Activated CD8-positive, alpha-beta T cell treated with anti-CD3 and anti-CD28 coated beads for 36 hours (primary cell): Measurements from ENCODE around the gene LEAP2. TPM values are rescaled to one million over a fixed set of nuclear protein-coding genes. Genes with fewer than 3 reads are reported as not detected.

Experiments
- ATAC-seq: fragments of 200-7000 bp; cut with Tn5 transposase; one replicate; pipeline ENCODE4 v1.10.0; 2021; ENCODE audit warnings: mild to moderate bottlenecking, moderate library complexity
- CTCF ChIA-PET: fragments of 350-600 bp; sonication (Branson Sonifier 250); formaldehyde crosslinking; loops from one replicate; lab custom pipeline; 2021; ENCODE audit warnings: antibody characterized with exemption; lab: Charles Lee
- POLR2A ChIA-PET: fragments of 350-600 bp; sonication (Branson Sonifier 250); formaldehyde crosslinking; loops from one replicate; lab custom pipeline; 2021; ENCODE audit warnings: antibody characterized with exemption; lab: Charles Lee
- DNase-seq: peaks from one replicate; pipeline ENCODE4 v3.0.0-alpha.2; 2020
- H3K27ac Mint-ChIP-seq: one replicate; pipeline ENCODE4 v1.8.0; 2021; ENCODE audit warnings: mild to moderate bottlenecking, mixed read lengths
- H3K27me3 Mint-ChIP-seq: one replicate; pipeline ENCODE4 v1.8.0; 2021; ENCODE audit warnings: mixed read lengths
- H3K36me3 Mint-ChIP-seq: one replicate; pipeline ENCODE4 v1.8.0; 2021; ENCODE audit warnings: low read depth, mixed read lengths
- H3K4me1 Mint-ChIP-seq: one replicate; pipeline ENCODE4 v1.8.0; 2021; ENCODE audit warnings: low read depth, mixed read lengths
- H3K4me3 Mint-ChIP-seq: one replicate; pipeline ENCODE4 v1.8.0; 2021; ENCODE audit warnings: mild to moderate bottlenecking, moderate library complexity, mixed read lengths
- H3K9me3 Mint-ChIP-seq: one replicate; pipeline ENCODE4 v1.8.0; 2021; ENCODE audit warnings: mixed read lengths
- CTCF ChIP-seq: fragments of 200-600 bp; IDR thresholded peaks from one replicate; pipeline ENCODE4 v1.8.0; 2022; ENCODE audit warnings: antibody characterized with exemption, mild to moderate bottlenecking
- intact Hi-C: fragments of 100-400 bp; cut with micrococcal nuclease; formaldehyde crosslinking; loops from one replicate; pipeline ENCODE4 v1.10.0; 2022
- total RNA-seq, 2 experiments: library from RNA; stranded (reverse); gene quantifications; one replicate each; pipeline ENCODE4 v1.2.3, GENCODE V29; 2021

LEAP2 gene
- total RNA-seq, 2 experiments from 2014 or later: 3.0 to 3.5 TPM

DNA sequence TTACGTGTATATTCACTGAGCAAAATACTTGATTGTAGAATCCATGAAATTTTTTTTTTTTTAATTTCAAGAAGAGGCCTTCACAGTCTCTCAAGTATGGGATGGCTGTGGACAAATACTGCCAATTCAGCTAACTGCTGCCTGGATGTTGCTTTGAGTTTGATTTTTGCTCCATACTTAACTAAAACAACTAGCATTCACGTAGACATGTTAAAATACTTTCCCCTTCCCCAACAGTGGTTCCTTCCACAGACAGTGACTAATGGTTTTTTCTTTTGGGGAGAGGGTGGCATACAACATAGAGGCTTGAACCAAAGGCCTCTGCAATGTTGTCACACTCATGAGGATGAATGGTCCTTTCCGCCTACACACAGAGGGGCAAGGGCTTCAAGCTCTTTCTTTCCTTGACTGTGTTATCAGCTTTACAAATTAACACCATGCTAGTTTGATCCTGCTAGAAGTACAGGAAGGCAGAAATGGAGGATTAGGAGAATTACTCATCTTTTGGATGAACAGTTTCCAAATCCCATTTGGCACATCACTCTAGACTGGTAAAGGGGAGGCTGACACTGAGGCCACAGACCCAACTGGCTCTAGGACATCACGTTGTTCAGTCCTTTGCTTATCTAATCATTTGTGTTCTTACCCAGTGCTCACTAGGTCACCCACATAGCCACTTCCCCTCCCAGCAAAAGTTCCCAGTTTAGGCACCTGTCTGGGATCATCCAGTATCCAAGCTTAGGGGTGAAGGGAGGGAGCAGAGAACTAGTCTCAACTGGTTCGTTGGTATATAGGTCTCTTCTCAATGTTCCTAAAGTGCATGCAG, 1.8 kb upstream of the LEAP2 start:
- DNase-seq (no peak), ATAC-seq (no peak)
- Mint-ChIP-seq H3K9me3 (no peaks in the 10 kb centered on the region), H3K27ac (peak overlapping the region; percentile 11), H3K4me3 (no peak overlapping the region), H3K4me1 (peaks cover 21% of the 10 kb centered on the region), H3K27me3 (no peaks in the 10 kb centered on the region), H3K36me3 (peaks cover 30% of the 10 kb centered on the region)
- ChIA-PET CTCF (interaction anchor here (3.9 kb wide), 1 partner anchor 11 kb away, joined by 23 read pairs; no protein-coding TSS in a partner anchor), POLR2A (interaction anchor here (1.2 kb wide), 2 partner anchors 12 to 18 kb away, joined by 3 to 4 read pairs; no protein-coding TSS in a partner anchor)
- intact Hi-C loops: no loop called here
- no peak for TF ChIP-seq CTCF

DNA sequence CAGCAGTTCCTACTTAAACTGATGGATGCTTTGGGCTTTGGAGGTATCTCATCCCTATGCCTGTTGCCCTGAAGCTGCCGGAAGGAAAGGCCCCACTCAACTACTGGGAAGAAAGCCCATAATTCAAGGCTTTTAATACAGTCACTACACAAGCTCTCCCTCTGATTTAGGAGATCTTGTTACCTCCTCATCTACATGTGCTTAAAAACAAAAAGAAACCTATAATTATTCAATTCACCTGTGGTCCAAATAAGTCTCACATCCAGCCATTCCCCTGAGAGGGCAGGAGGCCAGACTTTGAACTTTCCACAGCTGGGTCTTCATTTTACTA, 715 bp upstream of the LEAP2 start:
- DNase-seq: no peak
- Mint-ChIP-seq H3K9me3 (no peaks in the 10 kb centered on the region), H3K4me1 (peaks cover 14% of the 10 kb centered on the region), H3K4me3 (no peak overlapping the region), H3K36me3 (peaks cover 21% of the 10 kb centered on the region), H3K27ac (no peak overlapping the region), H3K27me3 (no peaks in the 10 kb centered on the region)
- no peak for TF ChIP-seq CTCF
- ChIA-PET POLR2A (interaction anchor here (0.8 to 1.2 kb wide), 3 partner anchors 11 to 17 kb away, joined by 3 to 4 read pairs (median 3); no protein-coding TSS in a partner anchor), CTCF (interaction anchor here (3.9 kb wide), 1 partner anchor 10 kb away, joined by 23 read pairs; no protein-coding TSS in a partner anchor)
- intact Hi-C loops: no loop called here
- no peak for ATAC-seq

- POLR2A ChIA-PET: interaction anchor here (0.5 kb wide), 1 partner anchor 179 kb away, joined by 3 read pairs; no protein-coding TSS in a partner anchor
- H3K27me3 Mint-ChIP-seq: no peaks in the 10 kb centered on the region
- no peak overlapping the region for H3K4me3 Mint-ChIP-seq
- CTCF ChIA-PET: interaction anchor here (0.7 kb wide), 1 partner anchor 9 kb away, joined by 3 read pairs; no protein-coding TSS in a partner anchor
- H3K27ac Mint-ChIP-seq: no peak overlapping the region
- intact Hi-C loops: no loop called here
- ATAC-seq (no peak), DNase-seq (no peak)
- H3K9me3 Mint-ChIP-seq: no peaks in the 10 kb centered on the region
- H3K4me1 Mint-ChIP-seq: peaks cover 2% of the 10 kb centered on the region
- H3K36me3 Mint-ChIP-seq: peaks cover 11% of the 10 kb centered on the region
- TF ChIP-seq CTCF: no peak
Observed at GRCh38 chr5:132873930-132874271, 433 bp downstream of the LEAP2 start.

DNA sequence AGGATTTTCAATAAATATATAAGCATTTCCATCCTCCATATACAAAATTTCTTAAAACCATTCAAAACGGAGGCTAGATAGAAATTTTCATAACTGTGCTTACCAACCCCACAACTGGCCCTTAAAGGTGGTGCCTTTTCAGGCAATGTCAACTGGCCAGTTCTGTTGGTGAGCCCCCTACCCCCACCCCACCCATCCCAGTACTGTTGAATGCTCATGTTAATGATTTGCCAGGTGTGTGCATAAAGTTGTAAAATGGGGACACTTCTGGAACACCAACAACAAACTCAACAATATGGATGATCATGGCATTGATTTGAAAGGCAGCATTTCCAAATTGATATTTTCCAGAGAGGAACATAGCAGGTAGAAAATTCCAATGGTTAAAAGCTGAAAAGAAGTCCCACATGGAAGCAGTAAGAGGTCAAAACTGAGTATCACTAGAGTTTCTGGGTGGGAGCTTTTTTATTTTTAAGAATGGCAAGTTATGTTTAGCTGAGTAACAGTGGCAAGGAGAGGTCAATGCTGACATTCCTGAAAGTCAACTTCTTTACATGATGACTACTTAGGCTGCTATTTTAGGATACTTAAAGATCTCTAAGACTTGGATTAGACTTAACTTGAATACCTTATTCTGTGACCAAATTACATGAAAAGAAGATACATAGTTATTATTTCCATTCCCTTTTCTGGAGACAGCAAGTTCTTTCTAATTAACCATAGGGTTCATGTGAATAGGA, 2.7 kb downstream of the LEAP2 start:
- H3K36me3 Mint-ChIP-seq: peaks cover 9% of the 10 kb centered on the region
- POLR2A ChIA-PET: no interaction called here

More for the DNA sequence above, 2.7 kb downstream of the LEAP2 start:
- intact Hi-C loops: no loop called here
- no peak overlapping the region for H3K27ac Mint-ChIP-seq
- no peak for TF ChIP-seq CTCF
- no peaks in the 10 kb centered on the region for H3K27me3 Mint-ChIP-seq
- no peak for ATAC-seq
- H3K4me3 Mint-ChIP-seq: no peak overlapping the region
- no peaks in the 10 kb centered on the region for H3K9me3 Mint-ChIP-seq
- CTCF ChIA-PET: interaction anchor here (1.3 kb wide), 1 partner anchor 10 kb away, joined by 4 read pairs; the partner anchor contains the start of genes GDF9 and UQCRQ
- no peak for DNase-seq
- no peaks in the 10 kb centered on the region for H3K4me1 Mint-ChIP-seq
